Testis (tissue), 3 donors: Measurements from ENCODE around the gene MEN1. TPM values are rescaled to one million over a fixed set of nuclear protein-coding genes. Genes with fewer than 3 reads are reported as not detected.

Experiments used
- DNase-seq: peaks from one replicate; pipeline ENCODE4 v3.0.0-alpha.2; 2019
- H3K27ac ChIP-seq, 2 donors: fragments of 200-600 bp; sonication (generic); one replicate each; pipeline ENCODE4 v1.5.1; 2019
- H3K27me3 ChIP-seq: fragments of 200-600 bp; sonication (generic); one replicate; pipeline ENCODE4 v1.5.1; 2019
- H3K36me3 ChIP-seq: fragments of 200-600 bp; sonication (generic); one replicate; pipeline ENCODE4 v1.5.1; 2017; ENCODE audit warnings: low read depth; ENCODE audit errors: missing control alignments
- H3K4me1 ChIP-seq: fragments of 200-600 bp; sonication (generic); one replicate; pipeline ENCODE4 v1.5.1; 2019
- H3K4me3 ChIP-seq, 2 donors: fragments of 200-600 bp; sonication (generic); one replicate each; pipeline ENCODE4 v1.5.1; 2017 to 2019
- H3K9me3 ChIP-seq: fragments of 200-600 bp; sonication (generic); one replicate; pipeline ENCODE4 v1.5.1; 2017
- CTCF ChIP-seq, 3 experiments: fragments of 450-650 bp in 2 of 3; fragments of 200-600 bp in 1 of 3; sonication (generic) in 1 of 3; IDR thresholded peaks; one replicate each; pipeline ENCODE4 v1.5.1; 2016 to 2019; ENCODE audit warnings: antibody characterized with exemption in 3 of 3, mild to moderate bottlenecking in 2 of 3, moderate library complexity in 1 of 3
- POLR2A ChIP-seq: fragments of 450-650 bp; IDR thresholded peaks from one replicate; pipeline ENCODE4 v1.6.1; 2017; ENCODE audit warnings: antibody characterized with exemption, mild to moderate bottlenecking, moderate library complexity
- WGBS, 2 donors: methylation state at CpG; one replicate each; pipeline ENCODE4 v1.1.5; 2018; 5-methylcytosine and 5-hydroxymethylcytosine counted together
- intact Hi-C: fragments of 100-400 bp; cut with DNase I; formaldehyde crosslinking; loops from one replicate; pipeline ENCODE4 v1.15.1; 2023; ENCODE audit warnings: low total_unique reads
- polyA plus RNA-seq: library from polyadenylated mRNA; stranded (reverse); fragments of 350-450 nt; fragmentation: Illumina TruSeq; extraction: RNeasy Lipid Tissue Mini Kit (QIAGEN cat#74804); gene quantifications from one replicate; pipeline ENCODE4 v1.2.3, GENCODE V29; 2014; ENCODE audit warnings: low read depth, low replicate concordance; ENCODE audit not compliant: insufficient read depth
- total RNA-seq, 2 donors: library from RNA; depleted of rRNA; stranded (reverse); fragments of >200 nt; gene quantifications; one replicate each; pipeline ENCODE4 v1.2.3, GENCODE V29; 2016

MEN1 gene
- total and polyA plus RNA-seq, 3 donors from 2014 or later: 29.7 to 40.8 (median 36.7) TPM

GRCh38 chr11:64784813-64785581 lies 25.4 kb downstream of the MEN1 start:
- no peak for DNase-seq
- intact Hi-C loops: no loop called here
- Histone ChIP-seq H3K27ac (no peak overlapping the region), H3K36me3 (no peaks in the 10 kb centered on the region), H3K9me3 (no peaks in the 10 kb centered on the region), H3K4me1 (no peaks in the 10 kb centered on the region), H3K27me3 (no peaks in the 10 kb centered on the region), H3K4me3 (no peak overlapping the region)
- WGBS, 2 donors: 91% methylated on average over 12 of the region's 12 CpGs
- TF ChIP-seq POLR2A (no peak), CTCF (IDR thresholded peaks at IDR 0.05) (no peak)

GRCh38 chr11:64778473-64779298 lies 31.7 kb downstream of the MEN1 start, which contains the start of gene SF1:
TSS of gene SF1 (minus strand) at chr11:64778542. CDS start at chr11:64778392, 150 bp downstream.
- WGBS, 2 donors: 0 to 1% methylated on average over 46 to 71 of the region's 80 CpGs
- H3K27me3 ChIP-seq: no peaks in the 10 kb centered on the region
- intact Hi-C loops: no loop called here

GRCh38 chr11:64778223-64778472 lies 32.2 kb downstream of the MEN1 start:
- DNase-seq: no peak
- peak overlapping the region; percentile 80 to 99 for H3K4me3 ChIP-seq
- no peaks in the 10 kb centered on the region for H3K9me3 ChIP-seq
- intact Hi-C loops: no loop called here
- H3K27me3 ChIP-seq: no peaks in the 10 kb centered on the region
- WGBS, 2 donors: 0% methylated on average over 3 of the region's 28 CpGs; no CpG with 5 or more reads in 1 of the 2 donors
- no peaks in the 10 kb centered on the region for H3K36me3 ChIP-seq
- TF ChIP-seq POLR2A (no peak), CTCF (IDR thresholded peaks at IDR 0.05) (no peak)
- H3K4me1 ChIP-seq: peaks cover 44% of the 10 kb centered on the region
- H3K27ac ChIP-seq: peak overlapping the region; percentile 99 to 100

More at GRCh38 chr11:64778473-64779298, 31.7 kb downstream of the MEN1 start, which contains the start of gene SF1:
- Histone ChIP-seq H3K4me1 (peaks cover 38% of the 10 kb centered on the region), H3K36me3 (no peaks in the 10 kb centered on the region), H3K9me3 (no peaks in the 10 kb centered on the region), H3K4me3 (peak within 1 kb of the TSS; percentile 80 to 99), H3K27ac (peak within 1 kb of the TSS; percentile 99 to 100)
- DNase-seq: peak; percentile 100
- peak; percentile 95 for TF ChIP-seq POLR2A
- peak in 2 of 3 experiments; percentile 10 to 41 for TF ChIP-seq CTCF (IDR thresholded peaks at IDR 0.05)

GRCh38 chr11:64777449-64778222 lies 32.7 kb downstream of the MEN1 start:
- Histone ChIP-seq H3K36me3 (no peaks in the 10 kb centered on the region), H3K27ac (peak overlapping the region; percentile 99 to 100), H3K4me1 (peaks cover 49% of the 10 kb centered on the region), H3K9me3 (no peaks in the 10 kb centered on the region), H3K4me3 (peak overlapping the region; percentile 80 to 99), H3K27me3 (no peaks in the 10 kb centered on the region)
- TF ChIP-seq CTCF (IDR thresholded peaks at IDR 0.05) (no peak), POLR2A (no peak)
- intact Hi-C loops: no loop called here
- peak; percentile 87 for DNase-seq
- WGBS, 2 donors: 1% methylated on average over 11 to 62 of the region's 98 CpGs
